Tibial nerve (tissue), 4 donors: ENCODE measurements around the gene SCPEP1.

ENCODE experiments used
- EP300 ChIP-seq, 2 donors: sonication (generic); formaldehyde crosslinking; IDR thresholded peaks; one replicate each; pipeline ENCODE4 v1.6.1; 2017; ENCODE audit warnings: antibody characterized with exemption in 2 of 2, mild to moderate bottlenecking in 1 of 2
- POLR2A ChIP-seq, 2 donors: fragments of 450-650 bp; IDR thresholded peaks; one replicate each; pipeline ENCODE4 v1.6.1; 2017; ENCODE audit warnings: antibody characterized with exemption in 2 of 2, mild to moderate bottlenecking in 2 of 2, moderate library complexity in 2 of 2
- TF ChIP-seq, protein P1 (sequence below), 5 experiments: fragments of 200-600 bp in 3 of 5; fragments of 450-650 bp in 2 of 5; sonication (generic) in 3 of 5; IDR thresholded peaks; one replicate each; pipeline ENCODE4 v1.5.1; 2016 to 2019; ENCODE audit warnings: antibody characterized with exemption in 5 of 5, mild to moderate bottlenecking in 3 of 5, moderate library complexity in 2 of 5

DNA sequence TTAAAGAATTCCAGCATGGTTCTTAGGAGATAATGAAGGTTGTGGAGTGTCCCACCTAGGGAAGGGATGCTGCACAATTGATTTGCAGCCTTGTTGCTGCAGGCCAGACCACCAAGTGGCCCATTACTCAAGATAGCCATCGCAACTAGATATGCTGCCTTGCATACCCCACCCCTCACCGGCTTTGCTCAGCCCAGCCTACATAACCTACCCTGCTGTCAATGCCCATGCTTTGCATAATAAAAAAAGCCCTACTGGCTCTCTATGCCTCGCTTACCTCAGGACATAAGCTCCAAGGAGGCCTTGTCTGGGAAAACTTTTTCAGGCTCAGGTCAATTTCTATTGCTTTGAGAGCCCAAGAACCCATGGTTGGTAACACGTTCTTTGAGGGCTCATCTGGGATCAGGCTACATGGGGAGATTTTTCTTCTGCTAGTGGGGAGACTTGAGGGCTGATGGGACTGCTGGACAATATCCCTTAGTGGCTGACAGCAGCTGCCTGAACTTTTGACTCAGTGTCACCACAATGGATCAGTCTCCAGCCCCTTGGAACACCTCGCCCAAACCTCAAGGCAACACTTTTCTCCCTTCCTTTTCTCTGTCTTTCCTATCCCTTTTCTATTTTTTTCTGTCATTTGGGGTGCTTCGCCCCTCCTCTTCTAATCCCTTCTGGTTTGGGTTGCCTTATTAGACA, 38.3 kb downstream of the SCPEP1 start:
- TF ChIP-seq, protein P1, sequence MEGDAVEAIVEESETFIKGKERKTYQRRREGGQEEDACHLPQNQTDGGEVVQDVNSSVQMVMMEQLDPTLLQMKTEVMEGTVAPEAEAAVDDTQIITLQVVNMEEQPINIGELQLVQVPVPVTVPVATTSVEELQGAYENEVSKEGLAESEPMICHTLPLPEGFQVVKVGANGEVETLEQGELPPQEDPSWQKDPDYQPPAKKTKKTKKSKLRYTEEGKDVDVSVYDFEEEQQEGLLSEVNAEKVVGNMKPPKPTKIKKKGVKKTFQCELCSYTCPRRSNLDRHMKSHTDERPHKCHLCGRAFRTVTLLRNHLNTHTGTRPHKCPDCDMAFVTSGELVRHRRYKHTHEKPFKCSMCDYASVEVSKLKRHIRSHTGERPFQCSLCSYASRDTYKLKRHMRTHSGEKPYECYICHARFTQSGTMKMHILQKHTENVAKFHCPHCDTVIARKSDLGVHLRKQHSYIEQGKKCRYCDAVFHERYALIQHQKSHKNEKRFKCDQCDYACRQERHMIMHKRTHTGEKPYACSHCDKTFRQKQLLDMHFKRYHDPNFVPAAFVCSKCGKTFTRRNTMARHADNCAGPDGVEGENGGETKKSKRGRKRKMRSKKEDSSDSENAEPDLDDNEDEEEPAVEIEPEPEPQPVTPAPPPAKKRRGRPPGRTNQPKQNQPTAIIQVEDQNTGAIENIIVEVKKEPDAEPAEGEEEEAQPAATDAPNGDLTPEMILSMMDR (IDR thresholded peaks at IDR 0.05): no peak
- TF ChIP-seq POLR2A (IDR thresholded peaks at IDR 0.05): no peak
- TF ChIP-seq EP300 (IDR thresholded peaks at IDR 0.05): no peak
